Suppressor macrophage treated with lipopolysaccharide for 4 hours (primary cell): ENCODE data around the gene GCM1.

Source experiments
- DNase-seq: peaks from one replicate; pipeline ENCODE4 v3.0.0-alpha.2; 2020

GCM1 gene

DNA sequence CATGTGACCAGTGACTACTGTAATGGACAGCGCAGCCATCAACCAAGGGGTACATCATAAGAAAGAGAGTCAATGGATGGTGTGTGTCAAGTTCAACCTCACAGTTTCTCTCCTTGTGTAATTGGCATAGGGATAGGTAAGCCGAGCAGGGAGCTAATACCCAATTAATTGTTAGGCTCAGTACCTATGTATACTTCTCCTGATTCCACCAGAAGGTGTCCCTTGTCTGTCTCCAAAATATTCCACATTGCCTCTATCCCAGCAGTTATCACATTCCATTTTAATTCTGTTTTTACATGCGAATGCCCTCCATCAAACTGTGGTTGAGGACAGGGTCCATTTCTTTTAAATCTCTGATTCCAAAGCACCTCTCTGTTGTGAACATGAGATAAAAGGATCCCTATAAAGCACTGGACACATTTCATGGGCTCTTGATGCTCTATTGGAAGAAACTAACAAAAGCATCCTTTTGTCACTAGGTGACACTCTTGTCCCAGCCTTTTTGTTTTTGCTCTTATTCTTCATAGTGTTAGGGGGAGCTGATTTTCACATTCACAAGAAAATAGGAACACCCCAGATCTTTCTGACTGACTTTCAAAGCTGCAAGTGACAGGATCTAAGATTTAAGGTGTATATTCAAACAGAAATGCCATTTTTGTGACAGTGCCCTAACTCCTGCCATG, 44.5 kb downstream of the GCM1 start:
- DNase-seq, result peak; percentile 3

DNA sequence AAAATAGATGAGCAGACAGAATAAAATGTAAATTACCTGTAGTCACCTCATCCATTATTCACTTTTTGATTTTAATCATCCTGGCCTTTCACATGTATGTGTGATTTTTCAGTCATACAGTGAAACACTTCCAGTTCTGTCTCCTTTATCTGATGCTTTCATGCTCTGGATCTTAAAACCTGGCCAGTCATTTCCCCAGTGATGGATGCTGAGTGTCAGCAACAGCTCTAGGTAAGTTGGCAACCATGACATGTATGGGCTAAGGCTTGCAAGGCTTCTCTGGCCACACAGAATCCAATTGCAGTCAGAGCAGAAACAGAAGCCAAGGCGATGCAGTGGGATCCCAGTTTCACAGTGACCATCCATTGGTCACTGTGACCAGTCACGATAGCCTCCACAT, 47.6 kb downstream of the GCM1 start:
- DNase-seq, result no peak

DNA sequence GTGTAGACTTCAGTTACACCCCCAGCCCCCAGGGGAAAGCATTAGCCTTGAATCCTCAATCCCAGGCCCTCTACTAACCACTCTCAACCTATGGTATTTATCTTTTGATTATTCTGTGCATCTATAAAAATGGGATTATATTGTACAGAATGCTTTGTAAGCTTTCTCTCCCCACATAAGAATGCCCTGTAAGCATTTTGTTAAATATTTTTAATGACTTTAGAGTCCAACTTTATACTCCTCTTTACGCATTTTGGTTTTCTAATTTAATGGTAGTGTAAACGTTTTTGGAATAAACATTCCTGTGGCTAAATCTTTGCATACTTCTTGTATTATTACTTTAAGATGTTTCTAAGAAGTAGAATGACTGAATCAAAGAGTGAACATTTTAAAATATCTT, 48.1 kb downstream of the GCM1 start:
- DNase-seq, result no peak

DNA sequence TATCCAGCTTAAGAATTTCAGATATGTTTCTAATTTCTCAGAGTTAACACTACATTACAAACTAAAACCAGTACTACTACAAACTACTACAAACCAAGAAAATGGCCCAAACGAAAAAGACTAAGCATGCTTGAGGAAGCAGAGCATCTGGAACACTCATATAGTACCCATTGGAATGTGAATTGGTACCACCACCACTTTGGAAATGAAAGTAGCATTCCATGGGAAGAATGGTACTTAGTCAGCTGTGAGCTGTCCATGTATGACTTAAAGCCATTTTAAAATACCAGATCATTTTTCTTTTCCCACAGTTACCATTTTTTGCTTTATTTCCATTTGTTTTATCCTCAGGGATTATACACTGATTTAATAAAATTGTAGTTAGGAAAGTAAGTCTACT, 52.9 kb downstream of the GCM1 start:
- DNase-seq, result no peak

DNA sequence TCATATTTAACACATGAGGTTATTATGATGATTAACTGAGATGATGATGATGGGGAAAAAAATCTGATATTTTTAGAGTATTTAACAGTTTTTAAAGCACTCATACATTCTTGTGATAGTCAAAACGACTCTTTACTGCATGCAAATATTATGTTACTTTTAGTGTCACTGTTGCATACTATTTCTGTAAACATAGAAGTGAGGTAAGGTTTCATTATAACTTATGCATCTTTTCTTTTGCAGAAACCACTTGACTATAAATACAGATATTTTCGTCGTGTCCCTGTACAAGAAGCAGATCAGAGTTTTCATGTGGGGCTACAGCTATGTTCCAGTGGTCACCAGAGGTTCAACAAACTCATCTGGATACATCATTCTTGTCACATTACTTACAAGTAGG, 53.4 kb downstream of the GCM1 start:
- no peak for DNase-seq

DNA sequence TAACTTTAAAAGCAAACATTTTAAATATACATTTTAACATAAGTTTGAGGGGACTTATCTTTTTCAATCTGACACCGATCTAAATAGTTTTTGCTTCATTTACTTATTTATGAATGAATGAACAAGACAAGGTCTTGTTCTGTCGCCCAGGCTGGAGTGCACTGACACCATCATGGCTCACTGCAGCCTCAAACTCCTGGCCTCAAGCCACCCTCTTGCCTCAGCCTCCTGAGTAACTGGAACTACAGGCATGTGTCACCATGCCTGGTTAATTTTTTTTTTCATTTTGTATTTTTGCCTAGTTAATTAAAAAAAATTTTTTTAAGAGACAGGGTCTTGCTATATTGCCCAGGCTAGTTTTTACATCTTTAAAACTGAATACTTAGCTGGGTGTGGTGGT, 58.1 kb downstream of the GCM1 start:
- no peak for DNase-seq

DNA sequence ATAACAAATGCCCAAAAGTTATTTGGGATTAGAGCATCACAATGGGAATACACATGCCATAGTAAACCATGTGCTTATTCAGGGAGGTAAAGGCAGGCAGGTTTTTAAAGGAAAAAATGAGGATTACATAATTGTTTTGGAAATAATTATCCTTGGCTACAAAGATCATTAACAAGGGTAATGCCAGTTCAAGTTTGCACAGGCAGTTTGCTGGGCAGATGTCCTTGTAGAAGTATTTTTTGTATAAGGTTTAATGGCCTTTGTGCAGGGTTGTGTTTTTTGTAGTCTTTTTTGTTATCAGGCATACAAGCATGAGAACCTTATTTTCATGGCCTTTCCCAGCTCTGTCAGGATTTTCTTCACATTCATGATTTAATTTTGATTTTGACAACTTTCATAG, 58.7 kb downstream of the GCM1 start:
- DNase-seq, result no peak

DNA sequence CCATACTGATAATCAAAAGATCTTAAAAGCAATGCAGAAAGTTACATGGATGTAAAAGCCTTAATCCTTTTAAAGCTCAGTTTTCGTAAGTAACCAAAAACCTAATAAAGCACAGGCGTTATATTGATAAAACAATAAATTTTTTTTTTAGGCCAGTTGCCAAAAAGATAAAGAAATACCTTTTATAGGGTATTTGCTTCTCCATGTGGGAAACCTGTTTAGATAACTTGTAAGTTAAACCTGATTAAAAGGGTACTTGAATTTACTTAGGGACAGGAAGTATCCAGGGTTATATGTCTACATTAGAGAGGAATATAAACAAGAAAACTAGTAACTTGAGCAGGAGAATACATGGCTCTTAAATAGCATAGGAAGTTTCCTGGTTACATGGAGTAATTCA, 62.3 kb downstream of the GCM1 start:
- DNase-seq, result no peak

DNA sequence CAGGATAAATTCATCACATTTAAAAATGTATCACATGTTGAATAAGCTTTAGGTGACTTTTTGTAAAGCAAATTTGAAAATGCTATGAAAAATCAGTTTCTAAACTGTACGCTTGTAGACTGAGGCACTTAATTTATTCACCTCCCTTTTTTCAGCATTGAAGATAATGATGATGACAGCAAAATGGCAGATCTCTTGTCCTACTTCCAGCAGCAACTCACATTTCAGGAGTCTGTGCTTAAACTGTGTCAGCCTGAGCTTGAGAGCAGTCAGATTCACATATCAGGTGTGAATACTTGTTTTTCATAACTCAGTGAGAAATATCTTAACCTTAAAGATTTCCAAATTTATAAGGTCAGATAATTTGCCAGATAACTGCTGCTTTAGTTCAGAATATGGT, 67.8 kb downstream of the GCM1 start:
- no peak for DNase-seq
